Thoracic aorta (tissue), 2 donors: ENCODE results near the gene NCL. TPM values are rescaled to one million over a fixed set of nuclear protein-coding genes. Genes with fewer than 3 reads are reported as not detected.
"Not testable (repeated sequence)": the region's sequence is repeated elsewhere in the genome, so short reads cannot be mapped to it uniquely, and the experiment has no call there.

ENCODE experiments used
- ATAC-seq: fragments of 150-250 bp; one replicate; pipeline ENCODE4 v1.8.0; 2017; ENCODE audit warnings: low read depth; ENCODE audit not compliant: insufficient number of reproducible peaks, low FRiP score
- DNase-seq: peaks from one replicate; pipeline ENCODE4 v3.0.0-alpha.2; 2020; ENCODE audit warnings: low spot score
- H3K27ac ChIP-seq, 2 donors: fragments of 200-600 bp; sonication (generic); 1 replicate in 1 of 2; 2 replicates in 1 of 2; pipeline ENCODE4 v1.5.1; 2016; ENCODE audit warnings: mild to moderate bottlenecking in 2 of 2, moderate library complexity in 2 of 2
- H3K27me3 ChIP-seq: fragments of 200-600 bp; sonication (generic); replicated peaks from 2 replicates; pipeline ENCODE4 v1.6.0; 2016; ENCODE audit warnings: mild to moderate bottlenecking; ENCODE audit not compliant: insufficient read depth
- H3K36me3 ChIP-seq: fragments of 200-600 bp; sonication (generic); one replicate; pipeline ENCODE4 v1.5.1; 2016
- H3K4me1 ChIP-seq, 2 donors: fragments of 200-600 bp; sonication (generic); 1 replicate in 1 of 2; 2 replicates in 1 of 2; pipeline versions ENCODE4 v1.5.1 to v1.6.0; 2016; ENCODE audit warnings: low read depth in 2 of 2, mild to moderate bottlenecking in 1 of 2; ENCODE audit not compliant: control insufficient read depth in 1 of 2
- H3K4me3 ChIP-seq: fragments of 200-600 bp; sonication (generic); 2 replicates; pipeline ENCODE4 v1.5.1; 2016; ENCODE audit warnings: mild to moderate bottlenecking
- H3K9me3 ChIP-seq: fragments of 200-600 bp; sonication (generic); 2 replicates; pipeline ENCODE4 v1.5.1; 2016
- total RNA-seq, 2 donors: library from RNA; depleted of rRNA; stranded (reverse); fragments of >200 nt; gene quantifications; one replicate each; pipeline versions ENCODE4 v1.1.0 to v1.2.3, GENCODE V29; 2016
- TF ChIP-seq, protein P1 (sequence below): fragments of 200-600 bp; sonication (generic); IDR thresholded peaks from one replicate; pipeline ENCODE4 v1.5.1; 2019; ENCODE audit warnings: antibody characterized with exemption

Gene NCL
- total RNA-seq, 2 donors from 2014 or later, result 80.4 to 210 TPM

DNA sequence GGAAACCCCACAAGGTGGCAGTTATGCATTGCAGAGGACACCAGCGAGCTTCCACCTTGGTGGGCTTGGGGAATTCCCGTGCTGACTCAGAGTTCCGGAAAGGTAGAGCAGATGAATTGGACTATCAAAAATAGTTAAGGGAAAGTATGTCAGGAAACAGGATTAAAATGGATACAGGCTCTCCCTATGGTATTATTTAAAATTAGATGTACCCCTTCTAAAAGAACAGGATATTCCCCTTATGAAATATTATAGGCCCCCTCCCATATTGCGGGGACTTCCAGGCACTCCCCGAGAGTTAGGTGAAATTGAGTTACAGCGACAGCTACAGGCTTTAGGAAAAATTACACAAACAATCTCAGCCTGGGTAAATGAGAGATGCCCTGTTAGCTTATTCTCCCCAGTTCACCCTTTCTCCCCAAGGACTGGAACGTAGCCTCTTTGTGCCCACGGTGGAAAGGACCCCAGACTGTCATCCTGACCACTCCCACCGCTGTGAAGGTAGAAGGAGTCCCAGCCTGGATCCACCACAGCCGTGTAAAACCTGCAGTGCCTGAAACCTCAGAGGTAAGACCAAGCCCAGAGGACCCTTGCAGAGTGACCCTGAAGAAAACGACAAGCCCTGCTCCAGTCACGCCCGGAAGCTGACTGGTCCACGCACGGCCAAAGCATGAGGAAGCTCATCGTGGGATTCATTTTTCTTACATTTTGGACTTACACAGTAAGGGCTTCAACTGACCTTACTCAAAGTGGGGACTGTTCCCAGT is 58.5 kb downstream of the NCL start:
- Histone ChIP-seq H3K4me3 (peak overlapping the region; percentile 15), H3K27ac (peak overlapping the region; percentile 56 to 97), H3K4me1 (peaks cover 14 to 75% of the 10 kb centered on the region in 2 donors)
- DNase-seq, H3K27me3 ChIP-seq, H3K9me3 ChIP-seq, ATAC-seq, H3K36me3 ChIP-seq: not testable (repeated sequence)
- TF ChIP-seq, protein P1, sequence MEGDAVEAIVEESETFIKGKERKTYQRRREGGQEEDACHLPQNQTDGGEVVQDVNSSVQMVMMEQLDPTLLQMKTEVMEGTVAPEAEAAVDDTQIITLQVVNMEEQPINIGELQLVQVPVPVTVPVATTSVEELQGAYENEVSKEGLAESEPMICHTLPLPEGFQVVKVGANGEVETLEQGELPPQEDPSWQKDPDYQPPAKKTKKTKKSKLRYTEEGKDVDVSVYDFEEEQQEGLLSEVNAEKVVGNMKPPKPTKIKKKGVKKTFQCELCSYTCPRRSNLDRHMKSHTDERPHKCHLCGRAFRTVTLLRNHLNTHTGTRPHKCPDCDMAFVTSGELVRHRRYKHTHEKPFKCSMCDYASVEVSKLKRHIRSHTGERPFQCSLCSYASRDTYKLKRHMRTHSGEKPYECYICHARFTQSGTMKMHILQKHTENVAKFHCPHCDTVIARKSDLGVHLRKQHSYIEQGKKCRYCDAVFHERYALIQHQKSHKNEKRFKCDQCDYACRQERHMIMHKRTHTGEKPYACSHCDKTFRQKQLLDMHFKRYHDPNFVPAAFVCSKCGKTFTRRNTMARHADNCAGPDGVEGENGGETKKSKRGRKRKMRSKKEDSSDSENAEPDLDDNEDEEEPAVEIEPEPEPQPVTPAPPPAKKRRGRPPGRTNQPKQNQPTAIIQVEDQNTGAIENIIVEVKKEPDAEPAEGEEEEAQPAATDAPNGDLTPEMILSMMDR, result peak; percentile 50

- not testable (repeated sequence) for ATAC-seq, H3K9me3 ChIP-seq, H3K4me3 ChIP-seq, H3K27me3 ChIP-seq, H3K36me3 ChIP-seq, DNase-seq
- H3K27ac ChIP-seq, result peak overlapping the region; percentile 40 to 97
- peaks cover 30 to 91% of the 10 kb centered on the region in 2 donors for H3K4me1 ChIP-seq
These were observed 60.1 kb downstream of the NCL start for GRCh38 chr2:231404183-231404578.

Other genes starting within 250 kb of the NCL start
- 10 to 100 TPM; 11.4 to 17.5 TPM for gene B3GNT7, start 68.8 kb downstream of the NCL start, total RNA-seq
- 1 to 10 TPM in 1 of 2 donors, under 1 TPM in 1; 0.21 to 3.2 TPM for gene NMUR1, start 66.0 kb upstream of the NCL start, total RNA-seq
- gene TEX44, start 128.4 kb upstream of the NCL start, total RNA-seq, result not detected
- 1,000 to 10,000 TPM in 1 of 2 donors, 100 to 1,000 TPM in 1; 700 to 1,022 TPM for gene PTMA, start 244.0 kb upstream of the NCL start, total RNA-seq